Omental fat pad (tissue), 4 donors: ENCODE results near the gene SMPD3. TPM values are rescaled to one million over a fixed set of nuclear protein-coding genes. Genes with fewer than 3 reads are reported as not detected.
"Not testable (repeated sequence)": the region's sequence is repeated elsewhere in the genome, so short reads cannot be mapped to it uniquely, and the experiment has no call there.

Experiments used
- ATAC-seq: fragments of 150-250 bp; one replicate; pipeline ENCODE4 v1.9.1; 2016; ENCODE audit warnings: mild to moderate bottlenecking, moderate library complexity; ENCODE audit not compliant: low FRiP score
- DNase-seq: peaks from one replicate; pipeline ENCODE4 v3.0.0-alpha.2; 2019; ENCODE audit warnings: low spot score
- CTCF ChIP-seq, 3 donors: fragments of 450-650 bp; IDR thresholded peaks; one replicate each; pipeline ENCODE4 v1.5.1; 2016 to 2017; ENCODE audit warnings: antibody characterized with exemption in 3 of 3, mild to moderate bottlenecking in 3 of 3, moderate library complexity in 2 of 3
- total RNA-seq, 4 donors: library from RNA; depleted of rRNA; stranded (reverse); fragments of >200 nt; gene quantifications; one replicate each; pipeline ENCODE4 v1.1.0, GENCODE V29; 2016

Gene SMPD3
- 10 to 100 TPM in 2 of 4 donors, 1 to 10 TPM in 1, under 1 TPM in 1; 0.63 to 44.8 (median 8.1) TPM for total RNA-seq

DNA sequence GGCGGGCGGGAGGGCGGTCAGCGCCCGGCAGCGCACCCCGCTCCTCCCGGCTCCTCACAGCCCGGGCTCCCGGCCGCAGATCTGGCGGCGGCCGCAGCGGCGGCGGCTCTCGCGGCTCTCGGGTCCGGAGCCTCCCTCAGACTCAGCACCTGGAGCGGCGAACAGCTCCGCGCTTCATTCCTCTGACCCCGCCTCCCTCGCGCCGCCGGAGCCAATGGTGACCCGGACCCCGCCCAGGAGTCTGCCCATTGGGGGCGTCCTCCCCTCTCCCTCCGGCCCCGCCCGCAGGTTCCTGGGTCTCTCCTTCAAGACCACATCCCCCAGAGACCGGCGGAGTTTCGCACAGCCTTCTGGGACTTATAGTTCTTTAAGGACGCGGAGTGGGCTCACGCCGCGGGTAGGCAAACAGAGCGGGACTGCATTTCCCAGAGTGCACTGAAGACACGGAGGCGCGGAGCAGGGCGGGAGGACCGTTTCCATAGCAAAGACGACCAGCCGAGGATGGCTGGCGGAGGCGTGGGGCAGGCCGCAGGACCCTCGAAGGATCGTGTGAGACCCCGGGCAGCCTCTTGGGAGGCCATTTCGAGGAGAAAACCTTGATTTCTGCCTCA is at the start of gene SMPD3:
Gene SMPD3, minus strand, starts transcription at position 149 of the 611 bp plus-strand sequence. CDS start 76,327 bp downstream, outside the sequence.
- ATAC-seq: peak; percentile 96

DNA sequence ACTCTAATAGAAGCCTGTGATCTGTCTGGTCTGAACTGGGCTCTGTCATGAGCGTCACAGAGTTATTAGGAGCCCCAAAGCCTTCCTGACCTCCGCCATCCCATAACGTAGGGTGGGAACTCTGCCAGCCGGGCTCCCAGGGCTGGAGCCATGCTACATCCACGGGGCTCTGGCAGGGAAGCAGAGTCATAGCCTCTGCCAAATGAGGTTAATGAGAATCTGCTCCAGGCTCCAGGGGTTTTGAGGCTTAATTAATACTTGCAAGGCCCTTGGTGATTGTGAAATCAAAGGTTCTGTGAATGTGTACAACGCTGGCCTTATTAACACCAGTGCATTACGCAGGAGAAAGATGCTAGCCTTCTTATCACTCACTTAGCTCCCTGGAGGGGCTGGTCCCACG is 48.4 kb upstream of the SMPD3 start:
- no peak for ATAC-seq
- no peak for DNase-seq
- TF ChIP-seq CTCF (IDR thresholded peaks at IDR 0.05): no peak

More for the DNA sequence above, at the start of gene SMPD3:
- peak; percentile 96 for DNase-seq
- peak in 1 of 3 donors; percentile 1 for TF ChIP-seq CTCF (IDR thresholded peaks at IDR 0.05)

GRCh38 chr16:68494261-68494660 is 46.0 kb upstream of the SMPD3 start:
- DNase-seq, ATAC-seq: not testable (repeated sequence)

- DNase-seq: no peak
- ATAC-seq: no peak
Observed at GRCh38 chr16:68493412-68494070, 45.2 kb upstream of the SMPD3 start.

GRCh38 chr16:68492543-68493411 is 44.5 kb upstream of the SMPD3 start:
- no peak for TF ChIP-seq CTCF (IDR thresholded peaks at IDR 0.05)
- peak; percentile 50 for ATAC-seq
- no peak for DNase-seq

More at GRCh38 chr16:68493412-68494070, 45.2 kb upstream of the SMPD3 start:
- TF ChIP-seq CTCF (IDR thresholded peaks at IDR 0.05): no peak

DNA sequence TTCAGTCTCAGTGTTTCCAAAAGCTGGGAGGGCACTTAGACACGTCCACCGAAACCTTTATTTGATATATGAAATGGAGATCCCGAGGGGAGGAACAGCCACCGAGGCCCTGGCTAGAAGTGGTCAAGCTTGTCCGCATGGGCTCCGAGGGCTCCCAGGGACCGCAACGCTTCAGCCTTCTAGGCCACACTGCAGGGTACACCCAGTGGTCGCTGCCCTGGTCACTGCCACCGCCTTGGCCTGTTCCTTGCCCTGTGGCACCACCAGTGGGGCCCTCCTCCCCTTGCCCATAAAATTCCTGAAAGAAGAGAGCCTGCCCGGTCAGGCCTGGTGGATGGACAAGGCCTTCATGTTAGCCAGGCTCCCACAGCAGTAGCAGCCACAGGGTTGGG is 43.8 kb upstream of the SMPD3 start:
- DNase-seq: no peak
- peak; percentile 8 for ATAC-seq
- no peak for TF ChIP-seq CTCF (IDR thresholded peaks at IDR 0.05)

DNA sequence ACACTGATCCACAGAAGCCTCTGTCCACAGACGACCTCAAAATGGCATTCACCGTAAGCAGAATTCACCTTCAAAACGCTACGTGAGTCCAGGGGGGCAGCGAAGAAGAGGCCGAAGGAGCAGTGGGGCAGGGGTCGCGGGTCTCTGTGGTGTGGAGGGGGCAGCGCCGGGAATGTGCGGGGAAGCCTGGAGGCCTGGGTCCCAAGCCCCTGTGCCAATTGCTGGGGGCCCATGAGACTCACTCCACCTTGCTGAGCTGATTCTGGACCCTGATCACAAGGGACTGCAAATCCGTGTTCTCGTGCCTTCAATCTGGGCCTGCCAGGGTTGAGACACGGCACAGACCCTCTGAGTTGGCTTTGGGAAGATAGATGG is 43.3 kb upstream of the SMPD3 start:
- DNase-seq: no peak
- no peak for TF ChIP-seq CTCF (IDR thresholded peaks at IDR 0.05)

More for the DNA sequence above, 43.3 kb upstream of the SMPD3 start:
- no peak for ATAC-seq
